Mammary epithelial cell (primary cell): ENCODE results near the gene CMC2.

Experiments used
- CTCF ChIP-seq, 2 donors: IDR thresholded peaks in 1 of 2; conservative IDR thresholded peaks in 1 of 2; 2 replicates each; pipeline ENCODE4 v1.5.1; 2011 to 2012; ENCODE audit warnings: inconsistent platforms in 2 of 2, low read length in 2 of 2, mild to moderate bottlenecking in 2 of 2, control low read depth in 1 of 2, low read depth in 1 of 2; ENCODE audit not compliant: insufficient read depth in 1 of 2; ENCODE audit errors: extremely low read depth in 1 of 2
- EZH2 ChIP-seq: IDR thresholded peaks from 2 replicates; pipeline ENCODE4 v1.6.1; 2012; ENCODE audit warnings: low read length, inconsistent platforms, borderline replicate concordance

GRCh38 chr16:80947239-80947638 lies 59.4 kb downstream of the CMC2 start:
- TF ChIP-seq CTCF (conservative IDR thresholded peaks at IDR 0.05 in 1 of 2, IDR thresholded peaks at IDR 0.05 in 1 of 2; ENCODE audit: extremely low read depth in 1 of 2, insufficient read depth in 1 of 2, low read depth in 1 of 2, low read length in 2 of 2): no peak
- TF ChIP-seq EZH2: no peak
